HCT116 (cell line): Measurements from ENCODE around the gene SETD3. TPM values are rescaled to one million over a fixed set of nuclear protein-coding genes. Genes with fewer than 3 reads are reported as not detected.

Source experiments
- ATAC-seq: fragments of 200-7000 bp; cut with Tn5 transposase; 2 replicates; pipeline ENCODE4 v1.9.1; 2020; ENCODE audit warnings: mild to moderate bottlenecking, moderate library complexity
- BruUV-seq: library from RNA; stranded (reverse); fragments of 400-500 nt; replicated peaks from 2 replicates; lab custom pipeline; 2021; lab: Mats Ljungman, UMichigan
- CTCF ChIA-PET: fragments of 300-600 bp; sonication (Branson Sonifier 250); formaldehyde crosslinking; loops from one replicate; lab custom pipeline; 2021; ENCODE audit warnings: antibody characterized with exemption; lab: Charles Lee
- POLR2A ChIA-PET: fragments of 300-600, 350-600 bp; sonication (Branson Sonifier 250); formaldehyde crosslinking; loops from one replicate; lab custom pipeline; 2021; ENCODE audit warnings: antibody characterized with exemption; lab: Charles Lee
- RAD21 ChIA-PET, 2 experiments: fragments of 300-600 bp; sonication (Branson Sonifier 250); formaldehyde crosslinking; loops; one replicate each; lab custom pipeline; 2023; ENCODE audit warnings: low total read pairs in 2 of 2; ENCODE audit not compliant: uncharacterized antibody in 2 of 2, unreplicated experiment in 2 of 2, low non-redundant PET in 1 of 2; lab: Charles Lee
- DNase-seq: peaks from one replicate; pipeline ENCODE4 v3.0.0-alpha.2; 2010; ENCODE audit warnings: low read depth, low spot score
- H2AFZ ChIP-seq: fragments of 200-600 bp; shearing (Covaris generic), sonication (generic); 2 replicates; pipeline ENCODE4 v1.6.1; 2017; ENCODE audit warnings: low read depth, mixed run types, mixed read lengths, antibody characterized with exemption, low read length; ENCODE audit not compliant: poor library complexity, severe bottlenecking
- H3K27ac ChIP-seq: 2 replicates; pipeline ENCODE4 v1.5.1; 2012; ENCODE audit warnings: low read depth, low read length
- H3K27me3 ChIP-seq: fragments of 200-600 bp; sonication (generic); 2 replicates; pipeline ENCODE4 v1.6.1; 2016; ENCODE audit warnings: mixed run types, low read length, mixed read lengths; ENCODE audit not compliant: insufficient read depth
- H3K36me3 ChIP-seq, 2 experiments: fragments of 200-500 bp in 1 of 2; fragments of 200-600 bp in 1 of 2; sonication (Bioruptor generic) in 1 of 2; sonication (generic) in 1 of 2; 2 replicates each; pipeline versions ENCODE4 v1.5.1 to v1.6.1; 2014 to 2016; ENCODE audit warnings: low read length in 2 of 2, inconsistent platforms in 1 of 2, mixed read lengths in 1 of 2, mixed run types in 1 of 2; ENCODE audit not compliant: insufficient read depth in 2 of 2, control insufficient read depth in 1 of 2
- H3K4me1 ChIP-seq, 2 experiments: fragments of 200-600 bp in 1 of 2; sonication (generic) in 1 of 2; 2 replicates each; pipeline versions ENCODE4 v1.5.1 to v1.6.1; 2012 to 2017; ENCODE audit warnings: low read length in 2 of 2, inconsistent platforms in 1 of 2, mild to moderate bottlenecking in 1 of 2, mixed read lengths in 1 of 2, mixed run types in 1 of 2, moderate library complexity in 1 of 2; ENCODE audit not compliant: insufficient read depth in 2 of 2, control insufficient read depth in 1 of 2
- H3K4me2 ChIP-seq: fragments of 200-600 bp; sonication (generic); 2 replicates; pipeline ENCODE4 v1.6.1; 2017; ENCODE audit warnings: mixed run types, low read length, mixed read lengths
- H3K4me3 ChIP-seq, 2 experiments: fragments of 200-600 bp in 1 of 2; sonication (generic) in 1 of 2; replicated peaks in 1 of 2; 2 replicates each; pipeline ENCODE4 v1.5.1; 2011 to 2016; ENCODE audit warnings: low read length in 2 of 2, control low read depth in 1 of 2, low read depth in 1 of 2, mild to moderate bottlenecking in 1 of 2, mixed read lengths in 1 of 2, mixed run types in 1 of 2
- H3K79me2 ChIP-seq: fragments of 200-600 bp; sonication (generic); 2 replicates; pipeline ENCODE4 v1.6.1; 2017; ENCODE audit warnings: mild to moderate bottlenecking, mixed run types, low read length, moderate library complexity, mixed read lengths; ENCODE audit not compliant: insufficient read depth
- H3K9ac ChIP-seq: fragments of 200-600 bp; sonication (generic); 2 replicates; pipeline ENCODE4 v1.6.1; 2016; ENCODE audit warnings: low read length, mixed read lengths
- H3K9me2 ChIP-seq: fragments of 200-600 bp; sonication (generic), shearing (Covaris generic); 2 replicates; pipeline ENCODE4 v1.6.1; 2017; ENCODE audit warnings: mixed run types, mild to moderate bottlenecking, moderate library complexity; ENCODE audit not compliant: insufficient read depth
- H3K9me3 ChIP-seq, 2 experiments: fragments of 200-500 bp in 1 of 2; fragments of 200-600 bp in 1 of 2; sonication (Bioruptor generic) in 1 of 2; sonication (generic) in 1 of 2; 2 replicates each; pipeline ENCODE4 v1.6.1; 2014 to 2017; ENCODE audit warnings: low read length in 2 of 2, mixed read lengths in 2 of 2, inconsistent platforms in 1 of 2, low read depth in 1 of 2, mild to moderate bottlenecking in 1 of 2, mixed run types in 1 of 2, moderate library complexity in 1 of 2; ENCODE audit not compliant: control insufficient read depth in 1 of 2, insufficient read depth in 1 of 2
- H4K20me1 ChIP-seq: fragments of 200-600 bp; sonication (generic), shearing (Covaris generic); 2 replicates; pipeline ENCODE4 v1.6.1; 2017; ENCODE audit warnings: mixed run types, mild to moderate bottlenecking, moderate library complexity; ENCODE audit not compliant: insufficient read depth
- CBX3 ChIP-seq: IDR thresholded peaks from 2 replicates; pipeline ENCODE4 v1.6.1; 2012; ENCODE audit warnings: low read depth
- EGR1 ChIP-seq: IDR thresholded peaks from 2 replicates; pipeline ENCODE4 v1.6.1; 2012; ENCODE audit warnings: low read depth
- EZH2 ChIP-seq: fragments of 200-600 bp; sonication (generic); IDR thresholded peaks from 2 replicates; pipeline ENCODE4 v1.6.1; 2017; ENCODE audit warnings: antibody characterized with exemption, mixed run types
- EZH2phosphoT487 ChIP-seq: fragments of 200-600 bp; IDR thresholded peaks from 2 replicates; pipeline ENCODE4 v1.6.1; 2018; ENCODE audit warnings: antibody characterized with exemption, borderline replicate concordance
- FOSL1 ChIP-seq: IDR thresholded peaks from 2 replicates; pipeline ENCODE4 v1.6.1; 2012; ENCODE audit warnings: low read depth
- JUND ChIP-seq: IDR thresholded peaks from 2 replicates; pipeline ENCODE4 v1.6.1; 2012
- POLR2A ChIP-seq: IDR thresholded peaks from 2 replicates; pipeline ENCODE4 v1.7.0; 2011; ENCODE audit warnings: borderline replicate concordance; ENCODE audit not compliant: insufficient read depth, insufficient read length; ENCODE audit errors: extremely low read depth
- POLR2AphosphoS5 ChIP-seq: IDR thresholded peaks from 2 replicates; pipeline ENCODE4 v1.6.1; 2011; ENCODE audit warnings: mild to moderate bottlenecking, low read depth, low read length, moderate library complexity
- RAD21 ChIP-seq: IDR thresholded peaks from 2 replicates; pipeline ENCODE4 v1.6.1; 2012; ENCODE audit warnings: low read depth, mild to moderate bottlenecking
- SP1 ChIP-seq: IDR thresholded peaks from 2 replicates; pipeline ENCODE4 v1.6.1; 2012; ENCODE audit warnings: low read depth
- SRF ChIP-seq: IDR thresholded peaks from 2 replicates; pipeline ENCODE4 v1.6.1; 2012; ENCODE audit warnings: low read depth
- TCF7L2 ChIP-seq: IDR thresholded peaks from 2 replicates; pipeline ENCODE4 v1.7.0; 2011; ENCODE audit warnings: borderline replicate concordance, inconsistent platforms; ENCODE audit not compliant: insufficient read depth, insufficient read length; ENCODE audit errors: extremely low read depth
- YY1 ChIP-seq: IDR thresholded peaks from 2 replicates; pipeline ENCODE4 v1.6.1; 2011; ENCODE audit warnings: low read length, low read depth, moderate library complexity, mild to moderate bottlenecking; ENCODE audit not compliant: insufficient replicate concordance; ENCODE audit errors: extremely low read depth
- ZBTB33 ChIP-seq: IDR thresholded peaks from 2 replicates; pipeline ENCODE4 v1.6.1; 2011; ENCODE audit warnings: mild to moderate bottlenecking, low read length, moderate library complexity; ENCODE audit not compliant: insufficient replicate concordance; ENCODE audit errors: extremely low read depth
- ZNF274 ChIP-seq: fragments of 200-500 bp; sonication (Bioruptor generic); IDR thresholded peaks from 2 replicates; pipeline ENCODE4 v1.6.1; 2014; ENCODE audit warnings: mild to moderate bottlenecking, low read depth, low read length, inconsistent platforms
- intact Hi-C: fragments of 100-400 bp; cut with micrococcal nuclease; formaldehyde crosslinking; loops from 2 replicates; pipeline ENCODE4 v1.10.0; 2022
- total RNA-seq: library from RNA; stranded (reverse); gene quantifications from one replicate; pipeline ENCODE4 v1.2.1, GENCODE V29; 2021; ENCODE audit not compliant: unreplicated experiment
- TF ChIP-seq, protein P1 (sequence below), 3 experiments: fragments of 200-600 bp in 1 of 3; sonication (generic) in 1 of 3; IDR thresholded peaks in 2 of 3; conservative IDR thresholded peaks in 1 of 3; 2 replicates each; pipeline ENCODE4 v1.5.1; 2012 to 2017; ENCODE audit warnings: low read depth in 2 of 3, low read length in 2 of 3, antibody characterized with exemption in 1 of 3, borderline replicate concordance in 1 of 3, control low read depth in 1 of 3, mild to moderate bottlenecking in 1 of 3, mixed read lengths in 1 of 3, mixed run types in 1 of 3, moderate library complexity in 1 of 3; ENCODE audit not compliant: insufficient read depth in 1 of 3
- TF ChIP-seq, protein P2 (sequence below): IDR thresholded peaks from 2 replicates; pipeline ENCODE4 v1.6.1; 2012

SETD3 gene
- total RNA-seq, 1 experiment from 2014 or later, result 46.6 TPM

DNA sequence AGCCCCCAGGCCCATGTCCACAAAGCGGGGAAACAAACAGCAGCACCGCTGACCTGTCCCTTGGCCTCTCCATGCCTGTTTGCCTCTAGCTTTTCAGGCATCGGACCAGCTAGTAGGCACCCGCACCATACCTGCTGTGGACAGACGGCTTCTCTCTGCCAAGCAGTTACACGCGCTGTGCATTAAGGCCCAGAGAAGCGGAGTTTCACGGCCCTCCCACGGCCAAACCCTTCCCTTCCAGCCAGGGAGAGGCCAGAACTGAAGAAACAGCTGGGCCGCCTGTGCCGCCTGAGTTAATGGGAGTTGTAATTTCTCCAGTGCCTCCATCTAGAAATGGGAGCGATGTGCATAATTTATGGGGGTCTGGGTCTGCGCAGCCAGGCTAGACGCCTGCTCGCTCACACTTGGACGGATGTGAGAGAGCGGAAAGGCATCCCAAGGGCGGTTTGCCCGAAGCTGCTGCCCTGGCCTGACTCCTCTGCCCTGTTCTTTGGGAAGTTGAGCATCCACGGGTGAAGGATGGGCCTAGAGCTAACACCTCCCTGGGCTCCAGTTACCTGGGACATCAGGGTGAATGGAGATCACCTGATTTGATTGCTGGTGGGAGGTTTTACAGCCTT, 119.0 kb downstream of the SETD3 start:
- TF ChIP-seq POLR2AphosphoS5 (no peak), RAD21 (no peak), EGR1 (no peak), POLR2A (no peak), FOSL1 (no peak), CBX3 (no peak), SP1 (no peak), YY1 (no peak), ZNF274 (no peak), JUND (no peak), ZBTB33 (no peak), EZH2phosphoT487 (no peak), SRF (no peak), TCF7L2 (no peak), EZH2 (no peak)
- TF ChIP-seq, protein P1, sequence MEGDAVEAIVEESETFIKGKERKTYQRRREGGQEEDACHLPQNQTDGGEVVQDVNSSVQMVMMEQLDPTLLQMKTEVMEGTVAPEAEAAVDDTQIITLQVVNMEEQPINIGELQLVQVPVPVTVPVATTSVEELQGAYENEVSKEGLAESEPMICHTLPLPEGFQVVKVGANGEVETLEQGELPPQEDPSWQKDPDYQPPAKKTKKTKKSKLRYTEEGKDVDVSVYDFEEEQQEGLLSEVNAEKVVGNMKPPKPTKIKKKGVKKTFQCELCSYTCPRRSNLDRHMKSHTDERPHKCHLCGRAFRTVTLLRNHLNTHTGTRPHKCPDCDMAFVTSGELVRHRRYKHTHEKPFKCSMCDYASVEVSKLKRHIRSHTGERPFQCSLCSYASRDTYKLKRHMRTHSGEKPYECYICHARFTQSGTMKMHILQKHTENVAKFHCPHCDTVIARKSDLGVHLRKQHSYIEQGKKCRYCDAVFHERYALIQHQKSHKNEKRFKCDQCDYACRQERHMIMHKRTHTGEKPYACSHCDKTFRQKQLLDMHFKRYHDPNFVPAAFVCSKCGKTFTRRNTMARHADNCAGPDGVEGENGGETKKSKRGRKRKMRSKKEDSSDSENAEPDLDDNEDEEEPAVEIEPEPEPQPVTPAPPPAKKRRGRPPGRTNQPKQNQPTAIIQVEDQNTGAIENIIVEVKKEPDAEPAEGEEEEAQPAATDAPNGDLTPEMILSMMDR (IDR thresholded peaks at IDR 0.05 in 2 of 3, conservative IDR thresholded peaks at IDR 0.05 in 1 of 3; ENCODE audit: borderline replicate concordance in 1 of 3, insufficient read depth in 1 of 3, low read depth in 2 of 3, low read length in 2 of 3), result no peak
- TF ChIP-seq, protein P2, sequence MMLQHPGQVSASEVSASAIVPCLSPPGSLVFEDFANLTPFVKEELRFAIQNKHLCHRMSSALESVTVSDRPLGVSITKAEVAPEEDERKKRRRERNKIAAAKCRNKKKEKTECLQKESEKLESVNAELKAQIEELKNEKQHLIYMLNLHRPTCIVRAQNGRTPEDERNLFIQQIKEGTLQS, result no peak
- Histone ChIP-seq H3K4me2 (no peak overlapping the region), H4K20me1 (no peaks in the 10 kb centered on the region), H3K79me2 (no peaks in the 10 kb centered on the region), H3K27ac (no peak overlapping the region; the same call in 1 of the 2 replicates), H3K9me2 (no peaks in the 10 kb centered on the region), H3K4me3 (peak overlapping the region in 1 of 2 experiments; percentile 45; a peak in 1 of 4 replicates), H3K4me1 (peaks cover 0 to 11% of the 10 kb centered on the region in 2 experiments; a peak in 1 of 4 replicates), H3K36me3 (no peaks in the 10 kb centered on the region), H3K9ac (no peak overlapping the region), H3K27me3 (no peaks in the 10 kb centered on the region), H3K9me3 (no peaks in the 10 kb centered on the region), H2AFZ (no peak overlapping the region)
- CTCF ChIA-PET, result no interaction called here
- DNase-seq (no peak), ATAC-seq (no peak)
- RAD21 ChIA-PET, result no interaction called here
- BruUV-seq, result no TSS peak
- POLR2A ChIA-PET, result no interaction called here
- intact Hi-C loops, result no loop called here
